GM19043 (cell line): Measurements from ENCODE around the gene MEIKIN.

ENCODE experiments used
- ATAC-seq: cut with Tn5 transposase; IDR thresholded peaks from one replicate; pipeline ENCODE4 v1.9.1; 2021; ENCODE audit warnings: low read depth; ENCODE audit not compliant: unreplicated experiment

The MEIKIN gene

DNA sequence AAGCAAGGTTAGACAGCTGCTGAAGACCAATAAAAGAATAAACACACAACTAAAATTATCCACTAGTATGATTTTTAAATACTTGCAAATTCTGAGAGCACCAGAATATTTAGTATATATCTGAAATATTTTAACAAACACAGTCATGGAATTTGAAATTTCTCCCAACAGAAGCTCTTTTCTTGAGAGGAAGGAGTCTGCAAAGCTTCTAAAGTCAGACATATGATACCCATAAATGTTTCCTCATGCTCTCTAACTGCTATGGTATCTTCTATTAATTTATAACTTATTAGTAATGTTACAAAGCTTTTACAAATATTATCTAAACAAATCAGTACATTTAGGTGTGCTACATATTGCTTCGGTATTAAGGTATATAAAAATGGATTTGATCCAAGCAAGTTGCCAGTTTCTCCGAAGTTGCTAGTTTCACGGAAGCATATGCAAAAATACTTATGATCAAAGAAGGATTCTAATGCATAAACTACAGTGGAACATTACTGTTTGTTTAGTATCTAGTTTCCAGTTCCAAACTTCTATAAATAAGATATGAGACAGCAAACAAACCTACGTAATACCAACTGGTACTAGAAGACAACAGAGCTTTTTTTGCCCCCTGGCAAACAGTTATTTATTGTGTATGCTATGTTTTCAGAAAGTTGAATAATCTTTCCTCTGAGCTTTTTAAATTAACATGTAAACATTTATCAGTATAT is 170.7 kb downstream of the MEIKIN start:
- ATAC-seq, result no peak

DNA sequence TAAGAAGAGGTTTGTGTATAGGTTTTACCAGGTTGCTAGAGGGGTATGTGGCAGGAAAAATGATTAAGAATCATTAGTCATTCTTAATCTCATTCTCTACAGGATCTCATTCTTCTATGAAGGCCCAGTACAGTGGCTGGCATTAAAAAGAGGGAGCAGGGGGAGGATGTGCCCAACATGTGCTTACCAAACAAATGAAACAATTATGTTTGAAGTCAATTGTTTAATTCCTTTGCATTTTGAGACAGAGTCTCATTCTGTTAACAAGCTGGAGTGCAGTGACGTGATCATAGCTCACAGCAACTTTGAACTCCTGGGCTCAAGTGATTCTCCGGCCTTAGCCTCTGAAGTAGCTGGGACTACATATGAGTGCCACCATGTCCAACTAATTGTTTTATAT is 171.7 kb downstream of the MEIKIN start:
- no peak for ATAC-seq

DNA sequence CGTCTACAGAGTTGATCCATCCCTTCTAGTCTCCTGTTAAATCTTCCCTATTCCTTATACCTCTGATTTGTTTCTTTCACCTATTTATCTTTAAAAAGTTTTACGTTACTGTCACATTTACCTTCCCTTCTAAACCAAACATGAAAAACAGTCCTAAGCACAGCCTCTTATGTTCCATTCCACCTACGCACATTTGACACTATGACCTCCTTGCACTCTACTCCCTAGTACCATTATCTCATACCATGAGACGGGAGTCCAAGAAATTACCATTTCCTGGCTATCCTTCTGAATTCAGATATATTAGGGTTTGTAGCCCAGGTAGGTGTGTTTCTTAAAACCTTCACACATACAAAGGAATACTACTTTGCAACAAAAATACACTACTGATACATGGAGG is 173.8 kb downstream of the MEIKIN start:
- ATAC-seq, result no peak

DNA sequence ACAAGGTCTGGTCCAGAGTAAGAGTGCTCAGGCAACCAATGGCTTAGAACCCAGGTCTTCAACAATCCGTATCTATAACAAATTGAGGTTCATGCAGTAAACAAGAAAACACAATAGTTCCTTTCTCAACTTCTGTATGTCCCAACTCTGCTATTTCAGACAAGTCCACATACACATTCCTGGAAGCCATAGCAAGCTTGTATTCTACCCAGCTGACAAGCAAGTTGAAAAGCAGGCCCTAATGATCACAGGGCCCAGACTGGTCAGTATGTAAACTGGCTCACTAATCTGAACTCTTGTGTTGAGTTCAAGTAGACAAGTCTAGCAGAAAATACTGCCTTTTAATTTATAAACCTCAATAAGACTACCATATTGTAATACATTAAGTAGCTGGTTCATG is 175.5 kb downstream of the MEIKIN start:
- ATAC-seq, result no peak

DNA sequence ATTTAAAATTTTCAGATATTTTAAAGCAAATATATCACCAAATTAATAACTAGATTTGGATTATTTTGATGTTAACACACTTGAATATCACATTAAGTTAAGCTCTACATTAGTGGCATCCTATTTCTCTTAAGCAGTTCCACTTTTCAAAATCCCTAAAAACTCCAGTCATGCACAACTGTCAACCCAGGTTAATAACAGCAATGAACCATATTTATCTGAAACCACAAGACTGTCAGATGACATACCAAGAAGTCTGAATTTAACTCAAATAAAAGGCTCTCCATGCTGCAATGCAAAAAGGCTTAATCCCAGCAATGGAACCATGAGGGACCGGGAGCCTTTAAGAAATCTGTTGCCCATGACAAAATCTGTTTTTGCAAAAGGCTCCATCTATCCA is 176.1 kb downstream of the MEIKIN start:
- ATAC-seq, result no peak

DNA sequence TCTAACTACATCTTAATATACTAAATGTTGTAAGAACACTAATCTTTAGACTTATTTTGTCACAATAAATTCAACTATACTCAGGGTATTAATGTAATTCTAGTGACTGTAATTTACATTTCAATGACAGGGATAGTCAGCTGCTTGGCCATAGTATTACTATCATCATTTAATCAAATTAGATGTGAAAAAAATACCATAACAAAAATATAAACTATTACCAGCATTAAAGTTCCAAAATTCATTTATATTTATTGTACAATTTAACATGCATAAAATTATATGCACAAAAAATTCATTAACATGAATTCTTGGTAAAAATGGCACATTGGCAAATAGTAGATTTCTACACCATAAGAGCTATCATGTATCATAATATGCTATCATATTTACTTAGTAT is 177.6 kb downstream of the MEIKIN start:
- no peak for ATAC-seq

DNA sequence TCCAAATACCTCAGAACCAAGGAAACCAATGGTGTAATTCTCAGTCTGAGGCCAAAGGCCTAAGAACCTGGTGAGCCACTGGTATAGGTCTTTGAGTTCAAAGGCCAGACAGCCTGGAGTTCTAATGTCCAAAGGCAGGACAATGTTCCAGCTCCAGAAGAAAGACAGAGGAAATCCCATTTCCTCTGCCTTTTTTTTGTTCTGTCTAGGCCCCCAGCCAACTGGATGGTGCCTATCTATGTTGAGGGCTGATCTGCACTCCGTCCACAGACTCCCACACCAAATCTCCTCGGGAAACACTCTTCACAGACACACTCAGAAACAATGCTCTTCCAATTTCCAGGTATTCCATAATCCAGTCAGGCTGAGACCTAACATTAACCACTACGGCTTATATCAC is 178.8 kb downstream of the MEIKIN start:
- ATAC-seq, result no peak

DNA sequence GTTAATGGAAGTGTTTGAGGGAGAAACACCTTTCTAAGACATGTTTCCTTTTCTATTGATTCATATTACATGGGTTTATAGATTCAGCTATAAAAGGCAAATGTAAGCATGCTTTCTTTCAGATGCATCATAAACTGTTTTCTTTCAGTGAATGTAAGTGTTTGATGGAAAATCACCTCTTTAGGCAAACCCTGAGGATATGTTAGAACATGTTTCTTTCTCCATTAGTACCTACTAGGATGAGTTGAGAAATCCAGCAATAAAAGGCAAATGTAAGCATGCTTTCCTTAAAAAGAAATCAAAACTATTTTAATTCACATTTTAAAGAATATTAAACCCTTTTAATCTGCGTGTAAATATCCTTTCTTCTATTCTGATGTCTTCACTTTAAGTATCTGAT is 180.2 kb downstream of the MEIKIN start:
- ATAC-seq, result no peak

DNA sequence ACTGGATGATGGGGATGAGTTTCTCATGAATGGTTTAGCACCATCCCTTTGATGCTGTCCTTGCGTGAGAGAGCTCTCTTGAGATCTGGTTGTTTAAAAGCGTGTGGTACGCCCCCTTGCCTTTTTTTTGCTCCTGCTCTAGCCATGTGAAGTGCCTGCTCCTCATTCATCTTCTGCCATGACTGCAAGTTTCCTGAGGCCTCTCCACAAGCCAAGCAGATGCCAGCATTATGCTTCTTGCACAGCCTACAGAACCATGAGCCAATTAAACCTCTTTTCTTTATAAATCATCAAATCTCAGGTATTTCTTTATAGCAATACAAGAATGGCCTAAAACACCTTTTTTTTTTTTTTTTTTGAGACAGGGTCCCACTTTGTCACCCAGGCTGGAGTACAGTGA is 181.5 kb downstream of the MEIKIN start:
- no peak for ATAC-seq

DNA sequence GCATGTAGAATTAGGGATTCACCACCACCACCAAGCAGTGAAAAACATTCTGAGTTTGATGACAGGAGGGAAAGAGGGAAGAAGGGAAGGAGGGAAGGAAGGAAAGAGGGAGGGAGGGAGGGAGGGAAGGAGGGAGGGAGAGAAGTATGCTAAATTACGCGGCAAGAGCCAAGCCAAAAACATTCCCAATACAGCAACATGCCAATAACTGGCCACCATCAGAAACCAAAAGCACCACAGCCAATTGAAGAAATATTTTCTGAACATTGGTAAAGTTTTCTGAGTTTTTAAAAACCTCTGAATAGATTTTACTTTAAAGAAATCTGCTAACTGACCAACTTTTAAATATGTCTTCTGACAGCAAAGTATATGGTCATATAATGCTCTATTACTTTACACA is 184.7 kb downstream of the MEIKIN start:
- ATAC-seq, result no peak

DNA sequence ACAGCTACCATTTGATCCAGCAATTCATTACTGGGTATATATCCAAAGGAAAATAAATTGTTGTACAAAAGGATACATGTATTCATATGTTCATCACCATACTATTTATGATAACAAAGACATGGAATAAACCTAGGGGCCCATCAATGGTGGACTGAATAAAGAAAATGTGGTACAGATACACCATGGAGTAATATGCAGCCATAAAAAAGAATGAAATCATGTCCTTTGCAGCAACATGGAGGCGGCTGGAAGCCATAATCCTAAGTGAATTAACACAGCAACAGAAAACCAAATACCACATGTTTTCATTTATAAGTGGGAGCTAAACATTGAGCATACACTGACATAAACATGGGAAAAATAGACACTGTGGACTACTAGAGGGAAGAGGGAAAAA is 185.8 kb downstream of the MEIKIN start:
- no peak for ATAC-seq

DNA sequence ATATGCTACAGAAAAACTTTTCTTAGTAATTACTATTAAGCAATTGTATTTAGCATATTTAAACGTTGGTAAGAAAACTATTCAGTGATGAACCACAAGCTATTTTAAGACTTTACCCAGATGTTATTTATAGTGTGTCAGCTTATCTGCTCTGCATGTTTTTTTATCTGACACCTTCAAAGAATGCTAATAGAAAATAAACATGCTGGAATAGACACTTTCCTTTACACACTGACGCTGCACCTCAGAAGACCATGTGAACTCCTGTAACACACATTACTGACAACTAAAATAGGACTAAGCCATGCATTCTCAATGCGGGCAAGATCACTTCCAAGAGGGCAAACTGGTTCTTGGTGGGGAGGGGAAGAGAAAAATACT is 187.0 kb downstream of the MEIKIN start:
- no peak for ATAC-seq

DNA sequence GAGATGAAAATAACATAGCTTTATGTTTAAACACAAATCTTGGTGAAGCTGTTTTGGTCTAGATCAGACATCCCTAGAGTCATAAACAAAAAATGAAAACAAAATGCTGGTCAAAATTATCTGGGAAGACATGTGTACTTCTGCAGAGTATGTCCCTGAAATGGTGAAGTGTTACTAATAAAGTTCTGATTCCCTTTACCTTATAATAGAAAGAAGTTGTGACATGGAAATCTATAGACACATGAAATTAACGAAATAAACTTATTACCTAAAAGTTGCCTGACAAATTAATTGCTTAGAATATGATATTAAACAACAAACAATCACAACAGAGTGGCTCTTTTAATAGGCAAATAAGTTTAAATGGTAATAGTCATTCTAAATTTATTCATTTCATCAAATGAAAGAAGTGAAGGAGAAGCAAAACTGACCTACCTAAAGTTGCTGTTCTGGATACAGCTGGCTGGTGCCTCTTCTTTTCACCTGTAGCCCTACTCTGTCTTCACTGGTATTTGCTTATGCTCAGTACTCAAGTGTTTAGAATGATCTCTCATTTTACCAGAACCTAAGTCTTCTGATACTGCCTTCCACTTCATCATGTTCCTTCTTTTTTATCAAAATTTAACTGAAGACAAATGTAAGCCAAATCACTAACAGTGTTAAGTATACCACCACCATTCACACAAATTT is 187.5 kb downstream of the MEIKIN start:
- ATAC-seq, result no peak
